MM.1S (cell line): ENCODE results near the gene NRG3.

Experiments
- DNase-seq: peaks from one replicate; pipeline ENCODE4 v3.0.0-alpha.2; 2015
- H2AFZ ChIP-seq: fragments of 300-600 bp; sonication (generic); 2 replicates; pipeline ENCODE4 v1.6.0; 2016; ENCODE audit warnings: antibody characterized with exemption, low read length
- H3F3A ChIP-seq: fragments of 300-600 bp; sonication (generic); 2 replicates; pipeline ENCODE4 v1.6.1; 2016; ENCODE audit warnings: mild to moderate bottlenecking, antibody characterized with exemption, low read length, moderate library complexity, mixed read lengths; ENCODE audit not compliant: insufficient read depth
- H3K27ac ChIP-seq: fragments of 300-600 bp; sonication (generic); 2 replicates; pipeline ENCODE4 v1.5.1; 2016; ENCODE audit warnings: mild to moderate bottlenecking, low read length
- H3K27me3 ChIP-seq: fragments of 300-600 bp; sonication (generic); replicated peaks from 2 replicates; pipeline ENCODE4 v1.6.0; 2016; ENCODE audit warnings: low read length; ENCODE audit not compliant: insufficient read depth
- H3K36me3 ChIP-seq: fragments of 300-600 bp; sonication (generic); replicated peaks from 2 replicates; pipeline ENCODE4 v1.6.1; 2016; ENCODE audit warnings: mild to moderate bottlenecking, low read length, mixed read lengths; ENCODE audit not compliant: insufficient read depth
- H3K4me1 ChIP-seq: fragments of 300-600 bp; sonication (generic); 2 replicates; pipeline ENCODE4 v1.6.1; 2016; ENCODE audit warnings: low read length, mixed read lengths
- H3K4me2 ChIP-seq: fragments of 300-600 bp; sonication (generic); 2 replicates; pipeline ENCODE4 v1.6.0; 2016; ENCODE audit warnings: low read depth, low read length
- H3K4me3 ChIP-seq: fragments of 300-600 bp; sonication (generic); 2 replicates; pipeline ENCODE4 v1.5.1; 2016; ENCODE audit warnings: low read length, mixed read lengths
- H3K79me2 ChIP-seq: fragments of 300-600 bp; sonication (generic); 2 replicates; pipeline ENCODE4 v1.6.1; 2016; ENCODE audit warnings: mixed run types, low read length, mixed read lengths
- H3K9ac ChIP-seq: fragments of 300-600 bp; sonication (generic); 2 replicates; pipeline ENCODE4 v1.6.1; 2016; ENCODE audit warnings: low read length, mixed read lengths
- H3K9me2 ChIP-seq: fragments of 300-600 bp; sonication (generic); replicated peaks from 2 replicates; pipeline ENCODE4 v1.6.1; 2016; ENCODE audit warnings: mild to moderate bottlenecking, low read length, mixed read lengths; ENCODE audit not compliant: insufficient read depth
- H3K9me3 ChIP-seq: fragments of 300-600 bp; sonication (generic); replicated peaks from 2 replicates; pipeline ENCODE4 v1.6.1; 2016; ENCODE audit warnings: mild to moderate bottlenecking, low read length, mixed read lengths; ENCODE audit not compliant: insufficient read depth
- H4K20me1 ChIP-seq: fragments of 300-600 bp; sonication (generic); 2 replicates; pipeline ENCODE4 v1.6.1; 2016; ENCODE audit warnings: mild to moderate bottlenecking, low read length, moderate library complexity, mixed read lengths; ENCODE audit not compliant: insufficient read depth
- CTCF ChIP-seq: fragments of 300-600 bp; sonication (generic); IDR thresholded peaks from 2 replicates; pipeline ENCODE4 v1.5.1; 2016; ENCODE audit warnings: antibody characterized with exemption, low read length, mixed read lengths
- EZH2 ChIP-seq: fragments of 300-600 bp; sonication (generic); optimal IDR thresholded peaks from 2 replicates; pipeline ENCODE3; 2017; ENCODE audit warnings: low read depth, mild to moderate bottlenecking, antibody characterized with exemption, low read length, mixed read lengths
- EZH2phosphoT487 ChIP-seq: fragments of 300-600 bp; sonication (generic); IDR thresholded peaks from 2 replicates; pipeline ENCODE4 v1.6.1; 2018; ENCODE audit warnings: antibody characterized with exemption, low read length

The NRG3 gene

GRCh38 chr10:82084496-82084895, 209.5 kb downstream of the NRG3 start:
- H3K9ac ChIP-seq, result no peak overlapping the region
- H3K36me3 ChIP-seq, result no peaks in the 10 kb centered on the region
- H3K9me2 ChIP-seq, result no peaks in the 10 kb centered on the region
- no peaks in the 10 kb centered on the region for H3K79me2 ChIP-seq
- no peak overlapping the region for H2AFZ ChIP-seq
- H3K4me1 ChIP-seq, result no peaks in the 10 kb centered on the region
- no peak overlapping the region for H3K4me2 ChIP-seq
- H3K27ac ChIP-seq, result no peak overlapping the region
- no peak overlapping the region for H3K4me3 ChIP-seq
- H3F3A ChIP-seq, result no peaks in the 10 kb centered on the region
- no peak for TF ChIP-seq EZH2
- TF ChIP-seq EZH2phosphoT487, result no peak
- TF ChIP-seq CTCF, result no peak
- no peaks in the 10 kb centered on the region for H3K27me3 ChIP-seq
- no peaks in the 10 kb centered on the region for H4K20me1 ChIP-seq
- no peak for DNase-seq
- no peaks in the 10 kb centered on the region for H3K9me3 ChIP-seq

DNA sequence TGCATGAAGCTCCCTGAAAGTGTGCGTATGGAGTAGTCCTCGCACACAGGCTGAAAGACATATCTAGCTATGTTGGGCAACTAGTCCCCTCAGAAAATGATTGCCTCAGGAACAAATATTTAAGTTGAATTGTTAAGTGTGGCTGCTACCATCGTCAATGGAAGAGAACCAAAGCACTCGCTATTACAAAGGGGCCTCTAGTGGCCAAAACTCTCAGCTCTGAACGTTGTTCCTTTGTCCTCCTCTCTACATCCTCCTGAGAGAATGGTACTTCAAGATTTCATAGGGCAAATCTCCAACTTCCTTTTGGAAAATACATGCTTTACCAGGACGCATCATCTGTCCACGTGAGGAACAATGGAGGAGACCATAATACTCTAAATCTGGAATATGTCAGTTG, 209.9 kb downstream of the NRG3 start:
- Histone ChIP-seq H3K27ac (no peak overlapping the region), H3K9me3 (no peaks in the 10 kb centered on the region), H3K27me3 (no peaks in the 10 kb centered on the region), H3K36me3 (no peaks in the 10 kb centered on the region), H3K4me2 (no peak overlapping the region), H3F3A (no peaks in the 10 kb centered on the region), H3K79me2 (no peaks in the 10 kb centered on the region), H2AFZ (no peak overlapping the region), H3K9ac (no peak overlapping the region), H4K20me1 (no peaks in the 10 kb centered on the region), H3K4me3 (no peak overlapping the region), H3K4me1 (no peaks in the 10 kb centered on the region), H3K9me2 (no peaks in the 10 kb centered on the region)
- no peak for DNase-seq
- no peak for TF ChIP-seq CTCF
- TF ChIP-seq EZH2phosphoT487, result no peak
- no peak for TF ChIP-seq EZH2

- no peaks in the 10 kb centered on the region for H3K4me1 ChIP-seq
- H3F3A ChIP-seq, result no peaks in the 10 kb centered on the region
- H3K79me2 ChIP-seq, result no peaks in the 10 kb centered on the region
- H3K4me3 ChIP-seq, result no peak overlapping the region
- TF ChIP-seq EZH2phosphoT487 (no peak), EZH2 (no peak), CTCF (no peak)
- no peaks in the 10 kb centered on the region for H3K9me3 ChIP-seq
- no peaks in the 10 kb centered on the region for H3K27me3 ChIP-seq
- no peak overlapping the region for H3K27ac ChIP-seq
- H3K4me2 ChIP-seq, result no peak overlapping the region
- H2AFZ ChIP-seq, result no peak overlapping the region
- no peaks in the 10 kb centered on the region for H3K36me3 ChIP-seq
- no peak for DNase-seq
- H3K9me2 ChIP-seq, result no peaks in the 10 kb centered on the region
- no peaks in the 10 kb centered on the region for H4K20me1 ChIP-seq
- H3K9ac ChIP-seq, result no peak overlapping the region
Observed at GRCh38 chr10:82089327-82089726, 214.3 kb downstream of the NRG3 start.
